Panc1 (cell line): ENCODE measurements around the gene KCNMA1.

Experiments used
- CTCF ChIP-seq: fragments of 450-650 bp; IDR thresholded peaks from 2 replicates; pipeline ENCODE4 v1.5.1; 2017; ENCODE audit warnings: mild to moderate bottlenecking
- POLR2AphosphoS5 ChIP-seq: IDR thresholded peaks from 2 replicates; pipeline ENCODE4 v1.6.1; 2012; ENCODE audit warnings: mild to moderate bottlenecking, low read depth, low read length, moderate library complexity
- REST ChIP-seq, 2 experiments: IDR thresholded peaks; 2 replicates each; pipeline ENCODE4 v1.6.1; 2011 to 2012; ENCODE audit warnings: low read depth in 2 of 2, control low read depth in 1 of 2, low read length in 1 of 2, mild to moderate bottlenecking in 1 of 2, moderate library complexity in 1 of 2; ENCODE audit not compliant: insufficient read depth in 1 of 2

- TF ChIP-seq CTCF (no peak), REST (IDR thresholded peaks at IDR 0.05; ENCODE audit: insufficient read depth in 1 of 2, low read depth in 2 of 2, low read length in 1 of 2) (no peak), POLR2AphosphoS5 (no peak)
Observed at GRCh38 chr10:77408259-77408658, 229.3 kb downstream of the KCNMA1 start.
